Stimulated activated CD8-positive, alpha-beta memory T cell treated with anti-CD3 and anti-CD28 coated beads, Interleukin-15, amount 100 ng/mL, for 4 hours (primary cell): ENCODE results near the gene FCF1.
A peak's percentile ranks its signal among the peaks of the same experiment; 100 is the strongest.
"Not testable (repeated sequence)": the region's sequence is repeated elsewhere in the genome, so short reads cannot be mapped to it uniquely, and the experiment has no call there.

ENCODE experiments used
- DNase-seq, 2 donors: peaks; one replicate each; pipeline ENCODE4 v3.0.0-alpha.2; 2020; ENCODE audit warnings: low read depth in 2 of 2

Gene FCF1

GRCh38 chr14:74698465-74698864 lies 14.5 kb upstream of the FCF1 start:
- no peak for DNase-seq

- no peak for DNase-seq
Measured at GRCh38 chr14:74702293-74702692, 10.7 kb upstream of the FCF1 start.

GRCh38 chr14:74703043-74703442 lies 9.9 kb upstream of the FCF1 start:
- DNase-seq = no peak

GRCh38 chr14:74704656-74705055 lies 8.3 kb upstream of the FCF1 start:
- no peak for DNase-seq

GRCh38 chr14:74705613-74706500 lies 7.1 kb upstream of the FCF1 start:
- no peak for DNase-seq

GRCh38 chr14:74710480-74710879 lies 2.5 kb upstream of the FCF1 start:
- no peak for DNase-seq

GRCh38 chr14:74711651-74712050 lies 1.3 kb upstream of the FCF1 start:
- DNase-seq = no peak

- DNase-seq = no peak
Measured at GRCh38 chr14:74713395-74713735, 421 bp downstream of the FCF1 start.

- DNase-seq = no peak
Measured at GRCh38 chr14:74720526-74720925, 7.6 kb downstream of the FCF1 start.

- no peak for DNase-seq
Measured at GRCh38 chr14:74723134-74723533, 10.2 kb downstream of the FCF1 start.

GRCh38 chr14:74732387-74732786 lies 19.4 kb downstream of the FCF1 start:
- no peak for DNase-seq

GRCh38 chr14:74733221-74733620 lies 20.3 kb downstream of the FCF1 start:
- no peak for DNase-seq

- DNase-seq = no peak
Measured at GRCh38 chr14:74735125-74735524, 22.2 kb downstream of the FCF1 start.

GRCh38 chr14:74737753-74738325 lies 24.9 kb downstream of the FCF1 start:
- no peak for DNase-seq

GRCh38 chr14:74739293-74740030 lies 26.5 kb downstream of the FCF1 start:
- no peak for DNase-seq

- DNase-seq = no peak
Measured at GRCh38 chr14:74747237-74747636, 34.3 kb downstream of the FCF1 start.

GRCh38 chr14:74754157-74754556 lies 41.2 kb downstream of the FCF1 start:
- DNase-seq = no peak

GRCh38 chr14:74754899-74755298 lies 42.0 kb downstream of the FCF1 start:
- no peak for DNase-seq

GRCh38 chr14:74756326-74756725 lies 43.4 kb downstream of the FCF1 start:
- DNase-seq = no peak

GRCh38 chr14:74758505-74758904 lies 45.6 kb downstream of the FCF1 start:
- DNase-seq = not testable (repeated sequence)

GRCh38 chr14:74762917-74763802 lies 50.2 kb downstream of the FCF1 start, which contains the start of gene YLPM1:
Gene YLPM1 (plus strand): TSS chr14:74763316. CDS start chr14:74763490, 174 bp downstream.
- peak; percentile 82 to 85 for DNase-seq
